KMS-11 (cell line): ENCODE data around the gene ZBTB42.

Source experiments
- H2AFZ ChIP-seq: fragments of 200-600 bp; sonication (generic); 2 replicates; pipeline ENCODE4 v1.6.1; 2016; ENCODE audit warnings: antibody characterized with exemption, mixed run types, low read depth
- H3K27ac ChIP-seq: fragments of 200-600 bp; sonication (generic); 2 replicates; pipeline ENCODE4 v1.6.1; 2016; ENCODE audit warnings: mild to moderate bottlenecking, mixed run types
- H3K27me3 ChIP-seq: fragments of 200-600 bp; sonication (generic); 2 replicates; pipeline ENCODE4 v1.6.1; 2017; ENCODE audit warnings: mild to moderate bottlenecking, low read depth, mixed run types, moderate library complexity; ENCODE audit not compliant: insufficient read depth
- H3K36me3 ChIP-seq: fragments of 200-600 bp; sonication (generic); 2 replicates; pipeline ENCODE4 v1.6.1; 2017; ENCODE audit warnings: mild to moderate bottlenecking, mixed run types; ENCODE audit not compliant: insufficient read depth
- H3K4me1 ChIP-seq: fragments of 200-600 bp; sonication (generic); 2 replicates; pipeline ENCODE4 v1.6.1; 2016; ENCODE audit warnings: mild to moderate bottlenecking, low read depth, mixed run types; ENCODE audit not compliant: poor library complexity, severe bottlenecking
- H3K4me2 ChIP-seq: fragments of 200-600 bp; sonication (generic); 2 replicates; pipeline ENCODE4 v1.7.0; 2016; ENCODE audit warnings: mild to moderate bottlenecking, mixed run types
- H3K4me3 ChIP-seq: fragments of 200-600 bp; sonication (generic); IDR thresholded peaks from 2 replicates; pipeline ENCODE4 v1.6.1; 2017; ENCODE audit warnings: low read depth, low read length, mixed read lengths; ENCODE audit not compliant: insufficient read depth
- H3K79me2 ChIP-seq: fragments of 200-600 bp; sonication (generic); 2 replicates; pipeline ENCODE4 v1.6.1; 2016; ENCODE audit warnings: low read depth, mixed run types; ENCODE audit not compliant: insufficient read depth
- H3K9ac ChIP-seq: fragments of 200-600 bp; sonication (generic); 2 replicates; pipeline ENCODE4 v1.6.1; 2016; ENCODE audit warnings: mild to moderate bottlenecking, mixed run types
- H4K20me1 ChIP-seq: fragments of 200-600 bp; sonication (generic); 2 replicates; pipeline ENCODE4 v1.6.1; 2016; ENCODE audit warnings: mild to moderate bottlenecking, mixed run types; ENCODE audit not compliant: insufficient read depth
- TF ChIP-seq, protein P1 (sequence below): fragments of 200-600 bp; sonication (generic); conservative IDR thresholded peaks from 2 replicates; pipeline ENCODE4 v1.6.1; 2017; ENCODE audit warnings: low read depth, mild to moderate bottlenecking, antibody characterized with exemption, low read length, moderate library complexity, mixed read lengths

The ZBTB42 gene

GRCh38 chr14:104753528-104754212 lies 47.2 kb upstream of the ZBTB42 start:
- Histone ChIP-seq H4K20me1 (no peaks in the 10 kb centered on the region), H3K4me2 (peak overlapping the region; percentile 61), H3K36me3 (no peaks in the 10 kb centered on the region), H3K9ac (peak overlapping the region; percentile 83), H3K4me3 (no peak overlapping the region), H3K4me1 (peaks cover 7% of the 10 kb centered on the region), H2AFZ (no peak overlapping the region), H3K27ac (no peak overlapping the region), H3K79me2 (peaks cover 17% of the 10 kb centered on the region; the same call in 1 of the 2 replicates), H3K27me3 (no peaks in the 10 kb centered on the region)
- TF ChIP-seq, protein P1, sequence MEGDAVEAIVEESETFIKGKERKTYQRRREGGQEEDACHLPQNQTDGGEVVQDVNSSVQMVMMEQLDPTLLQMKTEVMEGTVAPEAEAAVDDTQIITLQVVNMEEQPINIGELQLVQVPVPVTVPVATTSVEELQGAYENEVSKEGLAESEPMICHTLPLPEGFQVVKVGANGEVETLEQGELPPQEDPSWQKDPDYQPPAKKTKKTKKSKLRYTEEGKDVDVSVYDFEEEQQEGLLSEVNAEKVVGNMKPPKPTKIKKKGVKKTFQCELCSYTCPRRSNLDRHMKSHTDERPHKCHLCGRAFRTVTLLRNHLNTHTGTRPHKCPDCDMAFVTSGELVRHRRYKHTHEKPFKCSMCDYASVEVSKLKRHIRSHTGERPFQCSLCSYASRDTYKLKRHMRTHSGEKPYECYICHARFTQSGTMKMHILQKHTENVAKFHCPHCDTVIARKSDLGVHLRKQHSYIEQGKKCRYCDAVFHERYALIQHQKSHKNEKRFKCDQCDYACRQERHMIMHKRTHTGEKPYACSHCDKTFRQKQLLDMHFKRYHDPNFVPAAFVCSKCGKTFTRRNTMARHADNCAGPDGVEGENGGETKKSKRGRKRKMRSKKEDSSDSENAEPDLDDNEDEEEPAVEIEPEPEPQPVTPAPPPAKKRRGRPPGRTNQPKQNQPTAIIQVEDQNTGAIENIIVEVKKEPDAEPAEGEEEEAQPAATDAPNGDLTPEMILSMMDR: no peak

DNA sequence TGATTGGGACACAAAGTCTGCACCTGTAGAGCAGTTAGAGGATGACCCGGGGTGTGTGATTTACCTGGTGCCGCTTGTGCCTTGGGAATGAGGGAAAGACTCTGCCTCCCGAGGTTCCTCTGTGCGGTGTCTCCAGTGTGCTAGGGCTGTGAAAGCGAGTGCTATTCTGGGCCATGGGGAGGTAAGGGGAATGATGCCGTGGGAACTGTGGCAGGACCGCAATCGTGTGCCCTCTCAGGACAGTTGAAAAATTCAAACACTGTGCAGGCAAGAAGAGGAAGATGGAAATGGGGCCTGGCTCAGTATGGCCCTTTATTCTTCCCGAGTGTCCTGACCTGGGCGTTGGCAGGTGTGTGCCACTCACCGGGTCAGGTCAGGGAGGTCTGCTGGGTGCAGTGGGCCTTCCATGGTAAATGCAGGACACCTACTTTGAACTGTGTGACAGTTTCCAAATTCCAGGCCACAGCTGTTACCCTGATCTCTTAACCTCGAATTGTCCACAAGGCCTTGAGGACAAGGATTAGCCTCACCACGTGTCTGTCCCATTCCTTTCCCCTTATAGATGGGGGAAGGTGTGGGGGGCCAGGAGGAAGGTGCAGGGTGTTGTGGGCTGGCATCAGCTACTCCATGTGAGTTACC lies 46.6 kb upstream of the ZBTB42 start:
- Histone ChIP-seq H4K20me1 (no peaks in the 10 kb centered on the region), H3K27ac (no peak overlapping the region), H3K9ac (no peak overlapping the region; the same call in 1 of the 2 replicates)

DNA sequence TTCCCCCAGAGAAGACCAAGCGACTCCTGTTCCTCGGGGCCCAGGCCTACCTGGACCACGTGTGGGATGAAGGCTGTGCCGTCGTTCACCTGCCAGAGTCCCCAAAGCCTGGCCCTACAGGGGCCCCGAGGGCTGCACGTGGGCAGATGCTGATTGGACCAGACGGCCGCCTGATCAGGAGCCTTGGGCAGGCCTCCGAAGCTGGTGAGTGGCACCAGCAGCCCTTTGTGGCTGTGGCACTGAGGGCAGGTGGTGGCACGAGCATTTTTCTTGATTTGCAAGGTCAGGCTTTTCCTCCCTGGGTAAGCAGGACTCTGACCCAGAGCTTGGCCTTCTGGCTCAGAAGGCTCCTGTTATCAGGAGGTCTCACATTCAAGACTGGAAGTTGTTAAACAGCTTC lies 45.3 kb upstream of the ZBTB42 start:
- H3K27me3 ChIP-seq: no peaks in the 10 kb centered on the region
- no peaks in the 10 kb centered on the region for H4K20me1 ChIP-seq
- H3K4me2 ChIP-seq: no peak overlapping the region
- peaks cover 7% of the 10 kb centered on the region for H3K4me1 ChIP-seq
- H3K79me2 ChIP-seq: peaks cover 17% of the 10 kb centered on the region; the same call in 1 of the 2 replicates
- no peak overlapping the region for H3K9ac ChIP-seq
- H3K36me3 ChIP-seq: no peaks in the 10 kb centered on the region
- H2AFZ ChIP-seq: no peak overlapping the region
- TF ChIP-seq, protein P1: no peak
- no peak overlapping the region for H3K4me3 ChIP-seq
- H3K27ac ChIP-seq: no peak overlapping the region

More for the DNA sequence above, 46.6 kb upstream of the ZBTB42 start:
- H3K4me1 ChIP-seq: peaks cover 7% of the 10 kb centered on the region
- TF ChIP-seq, protein P1: no peak
- H3K79me2 ChIP-seq: peaks cover 17% of the 10 kb centered on the region; the same call in 1 of the 2 replicates
- H3K27me3 ChIP-seq: no peaks in the 10 kb centered on the region
- H2AFZ ChIP-seq: no peak overlapping the region
- no peaks in the 10 kb centered on the region for H3K36me3 ChIP-seq
- H3K4me2 ChIP-seq: peak overlapping the region; percentile 61; the same call in 1 of the 2 replicates
- no peak overlapping the region for H3K4me3 ChIP-seq

GRCh38 chr14:104756477-104757237 lies 44.2 kb upstream of the ZBTB42 start:
- no peak overlapping the region for H2AFZ ChIP-seq
- no peak overlapping the region for H3K4me3 ChIP-seq
- H3K79me2 ChIP-seq: peaks cover 17% of the 10 kb centered on the region; the same call in 1 of the 2 replicates
- H3K27ac ChIP-seq: no peak overlapping the region
- H4K20me1 ChIP-seq: no peaks in the 10 kb centered on the region
- no peak overlapping the region for H3K4me2 ChIP-seq
- no peaks in the 10 kb centered on the region for H3K27me3 ChIP-seq
- H3K36me3 ChIP-seq: no peaks in the 10 kb centered on the region
- TF ChIP-seq, protein P1: no peak
- H3K4me1 ChIP-seq: peaks cover 7% of the 10 kb centered on the region
- H3K9ac ChIP-seq: no peak overlapping the region
